Chondrocyte (in vitro differentiated cells): ENCODE measurements around the gene SNN. TPM values are rescaled to one million over a fixed set of nuclear protein-coding genes. Genes with fewer than 3 reads are reported as not detected.

Experiments
- DNase-seq: peaks from one replicate; pipeline ENCODE4 v3.0.0; 2021; ENCODE audit warnings: mixed read lengths, low spot score
- H3K27ac Mint-ChIP-seq: one replicate; pipeline ENCODE4 v1.8.0; 2021; ENCODE audit warnings: mild to moderate bottlenecking, moderate library complexity, mixed read lengths; ENCODE audit not compliant: unreplicated experiment
- H3K27me3 Mint-ChIP-seq: 2 replicates; pipeline ENCODE4 v1.8.0; 2021; ENCODE audit warnings: low read depth, mixed read lengths
- H3K36me3 Mint-ChIP-seq: 2 replicates; pipeline ENCODE4 v1.8.0; 2021; ENCODE audit warnings: low read depth, mixed read lengths
- H3K4me1 Mint-ChIP-seq: 2 replicates; pipeline ENCODE4 v1.8.0; 2021; ENCODE audit warnings: low read depth, mild to moderate bottlenecking, mixed read lengths
- H3K4me3 Mint-ChIP-seq: one replicate; pipeline ENCODE4 v1.8.0; 2021; ENCODE audit warnings: mild to moderate bottlenecking, moderate library complexity, mixed read lengths; ENCODE audit not compliant: unreplicated experiment
- H3K9me3 Mint-ChIP-seq: 2 replicates; pipeline ENCODE4 v1.8.0; 2021; ENCODE audit warnings: low read depth, mixed read lengths
- CTCF ChIP-seq: fragments of 200-600 bp; sonication (generic); IDR thresholded peaks from 2 replicates; pipeline ENCODE4 v1.5.0; 2021; ENCODE audit warnings: antibody characterized with exemption, mild to moderate bottlenecking, moderate library complexity
- total RNA-seq: library from RNA; stranded (reverse); gene quantifications from 3 replicates; pipeline ENCODE4 v1.2.1, GENCODE V29; 2021

Gene SNN
- total RNA-seq, 1 donor from 2014 or later: 15.3 TPM

- H3K27ac Mint-ChIP-seq: no peak overlapping the region
- no peaks in the 10 kb centered on the region for H3K9me3 Mint-ChIP-seq
- peak overlapping the region; percentile 67 for H3K4me3 Mint-ChIP-seq
- peak; percentile 91 for DNase-seq
- peaks cover 19% of the 10 kb centered on the region for H3K4me1 Mint-ChIP-seq
- TF ChIP-seq CTCF: no peak
- H3K27me3 Mint-ChIP-seq: no peaks in the 10 kb centered on the region
- H3K36me3 Mint-ChIP-seq: no peaks in the 10 kb centered on the region
These were observed 546 bp downstream of the SNN start for GRCh38 chr16:11668623-11669379.

- Mint-ChIP-seq H3K36me3 (no peaks in the 10 kb centered on the region), H3K4me3 (peak overlapping the region; percentile 67), H3K27ac (no peak overlapping the region), H3K4me1 (peaks cover 26% of the 10 kb centered on the region), H3K27me3 (no peaks in the 10 kb centered on the region), H3K9me3 (no peaks in the 10 kb centered on the region)
- no peak for TF ChIP-seq CTCF
- DNase-seq: peak; percentile 83
These were observed 1.3 kb downstream of the SNN start for GRCh38 chr16:11669380-11670146.

- DNase-seq: peak; percentile 78
- no peak for TF ChIP-seq CTCF
- Mint-ChIP-seq H3K4me3 (no peak overlapping the region), H3K4me1 (peaks cover 32% of the 10 kb centered on the region), H3K27ac (no peak overlapping the region), H3K27me3 (no peaks in the 10 kb centered on the region), H3K9me3 (no peaks in the 10 kb centered on the region), H3K36me3 (no peaks in the 10 kb centered on the region)
These were observed 2.2 kb downstream of the SNN start for GRCh38 chr16:11670171-11671131.

GRCh38 chr16:11671271-11671670, 3.0 kb downstream of the SNN start:
- Mint-ChIP-seq H3K4me1 (peaks cover 34% of the 10 kb centered on the region), H3K27ac (no peak overlapping the region), H3K4me3 (no peak overlapping the region), H3K36me3 (no peaks in the 10 kb centered on the region), H3K9me3 (no peaks in the 10 kb centered on the region), H3K27me3 (no peaks in the 10 kb centered on the region)
- no peak for DNase-seq
- no peak for TF ChIP-seq CTCF

- H3K27ac Mint-ChIP-seq: no peak overlapping the region
- H3K4me1 Mint-ChIP-seq: peaks cover 34% of the 10 kb centered on the region
- DNase-seq: no peak
- no peaks in the 10 kb centered on the region for H3K9me3 Mint-ChIP-seq
- no peak overlapping the region for H3K4me3 Mint-ChIP-seq
- peaks cover 3% of the 10 kb centered on the region for H3K36me3 Mint-ChIP-seq
- TF ChIP-seq CTCF: no peak
- H3K27me3 Mint-ChIP-seq: no peaks in the 10 kb centered on the region
These were observed 3.4 kb downstream of the SNN start for GRCh38 chr16:11671676-11672075.
